ENCODE data around the gene MRPL43. TPM values are rescaled to one million over a fixed set of nuclear protein-coding genes. Genes with fewer than 3 reads are reported as not detected.

The MRPL43 gene
- 60.5 and 82.1 TPM in 2 replicates for total RNA-seq (ENCODE audit: low replicate concordance)

DNA sequence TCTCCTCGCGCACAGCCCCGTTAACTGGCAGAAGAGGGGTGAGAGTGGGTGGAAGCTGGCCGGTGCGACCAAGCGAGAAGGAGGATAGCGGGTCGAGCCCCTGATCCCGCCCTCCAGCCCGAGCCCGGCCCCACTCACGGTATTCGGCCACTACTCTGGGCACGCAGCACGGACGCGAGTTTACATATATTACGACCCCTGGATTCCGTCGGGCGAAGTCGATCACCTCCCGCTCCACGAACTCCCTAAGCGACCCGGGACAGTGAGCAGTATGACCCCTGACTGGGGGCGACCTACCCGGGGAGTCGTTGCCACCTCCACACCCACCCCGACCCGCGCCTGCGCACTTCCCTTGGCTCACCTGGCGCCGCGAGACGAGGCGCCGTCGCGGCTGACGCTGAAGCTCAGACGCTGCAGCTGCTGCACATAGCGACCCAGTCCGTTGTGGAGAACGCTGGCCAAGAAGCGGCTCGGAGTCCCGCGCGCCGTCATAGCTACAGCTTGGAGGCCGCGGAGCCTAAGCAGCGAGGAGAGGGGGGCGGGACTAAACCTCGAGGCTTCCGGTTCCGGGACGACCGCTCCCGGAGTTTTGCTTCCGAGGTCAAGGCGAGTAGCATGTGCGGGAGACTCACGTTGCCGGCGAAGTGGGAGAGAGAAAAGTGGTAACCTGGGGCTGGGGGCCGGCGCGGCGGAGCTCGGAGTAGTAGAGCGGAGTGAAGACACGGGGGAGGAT, at the start of gene MRPL43, which contains the start of gene TWNK:
TSS of gene MRPL43 (minus strand) at position 546 of the 733 bp plus-strand sequence. CDS start at position 492, 54 bp downstream.
TSS of gene TWNK (plus strand) at position 592 of the 733 bp plus-strand sequence. CDS start 668 bp downstream, outside the sequence.

DNA sequence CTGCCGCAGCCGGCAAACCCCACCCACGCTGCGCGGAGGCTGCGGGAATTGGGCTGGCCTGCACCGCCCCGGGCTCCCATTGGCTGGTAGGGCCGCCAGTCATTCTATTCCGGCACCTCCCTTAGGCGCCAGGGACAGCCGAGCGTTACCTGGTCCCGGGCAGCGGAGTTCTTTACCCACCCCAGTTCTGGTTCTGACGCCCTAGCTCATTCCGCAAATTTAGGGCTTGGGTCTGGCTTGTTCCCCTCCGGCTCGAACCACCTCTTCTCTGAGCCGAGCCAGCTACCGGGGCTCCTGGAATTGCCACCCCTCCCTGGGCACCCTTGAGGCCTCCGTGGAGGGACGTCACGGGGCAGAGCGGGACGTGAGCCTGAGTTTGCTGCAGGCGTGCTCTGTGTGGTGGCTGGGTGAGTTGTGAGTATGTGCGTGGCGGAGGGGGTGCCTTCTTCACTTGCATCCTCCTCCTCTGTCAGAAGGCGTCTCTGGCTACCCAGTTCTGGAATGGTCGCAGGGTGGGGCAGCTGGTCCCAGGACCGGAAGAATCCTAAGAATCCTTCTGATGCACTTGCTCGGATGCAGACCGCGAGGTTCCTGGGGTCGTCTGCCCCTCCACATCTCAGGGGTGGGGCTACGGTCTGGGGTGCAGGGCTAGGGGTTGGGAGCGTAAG, 44.0 kb upstream of the MRPL43 start, which contains the start of the genes PDZD7 and SFXN3:
TSS of gene PDZD7 (minus strand) at position 2 of the 668 bp plus-strand sequence. CDS start 910 bp downstream, outside the sequence.
TSS of gene SFXN3 (plus strand) at position 107 of the 668 bp plus-strand sequence. CDS start 3,461 bp downstream, outside the sequence.

DNA sequence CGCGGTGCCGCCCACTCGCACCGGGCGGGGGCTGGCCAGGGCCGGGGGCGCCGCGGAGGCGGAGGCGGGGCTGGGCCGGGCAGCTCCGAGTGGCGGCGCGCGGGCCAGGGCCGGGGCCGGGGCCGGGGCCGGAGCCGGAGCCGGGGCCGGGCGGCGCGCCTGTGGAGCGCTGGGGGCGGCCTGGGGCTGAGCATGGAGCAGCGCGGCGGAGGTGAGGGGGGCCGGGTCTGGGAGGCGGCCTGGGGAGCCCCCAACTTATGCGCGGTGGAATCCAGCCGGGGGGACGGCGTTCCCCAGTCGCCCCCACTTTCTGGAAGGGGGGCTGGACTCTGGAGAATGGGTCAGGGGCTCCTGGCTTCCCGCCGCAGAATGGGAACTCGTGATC, 12.4 kb upstream of the MRPL43 start, which contains the start of gene LZTS2:
TSS of gene LZTS2 (plus strand) at position 67 of the 385 bp plus-strand sequence. CDS start 2,731 bp downstream, outside the sequence.

DNA sequence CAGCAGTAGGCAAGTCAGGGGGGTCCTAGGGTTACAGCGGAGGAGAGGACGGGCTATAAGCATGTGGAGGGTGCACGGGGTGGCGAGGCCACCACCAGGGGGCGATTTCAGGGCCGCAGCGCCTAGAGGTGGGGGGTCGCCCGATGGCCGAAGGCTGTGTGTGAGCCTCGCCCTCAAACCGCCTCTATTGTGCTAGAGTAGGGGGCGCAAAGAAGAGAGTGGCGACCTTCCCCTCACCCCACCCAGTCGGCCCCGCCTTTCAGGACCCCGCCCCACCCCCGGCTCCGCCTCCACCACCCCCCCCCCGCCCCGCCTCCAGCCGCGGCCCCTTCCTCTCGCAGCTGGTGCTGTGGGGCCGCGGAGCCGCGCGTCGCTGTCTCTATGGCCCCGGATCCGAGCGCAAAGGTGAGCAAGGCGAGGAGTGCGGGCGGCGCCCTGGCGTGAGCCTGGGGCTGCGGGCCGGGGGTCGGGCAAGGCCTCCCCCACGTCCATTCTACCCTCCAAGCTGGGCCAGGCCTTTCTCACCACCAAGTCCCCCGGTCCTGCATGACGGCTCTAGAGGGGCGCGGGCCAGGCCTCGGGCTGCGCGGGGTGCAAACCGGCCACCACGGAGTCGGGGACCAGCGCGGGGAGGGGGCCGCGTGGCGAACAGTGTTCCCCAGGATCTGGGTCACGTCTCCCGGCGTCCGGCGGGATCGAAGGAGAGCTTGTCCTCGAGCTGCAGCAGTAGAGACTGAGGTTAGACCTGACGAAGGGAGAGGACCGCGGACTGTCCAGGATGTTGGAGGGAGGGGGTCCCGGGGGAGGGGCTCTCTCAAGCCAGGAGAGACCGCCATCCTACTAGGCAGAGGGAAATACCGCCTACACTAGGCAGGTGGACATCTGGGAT, 17.9 kb downstream of the MRPL43 start, which contains the start of gene SEMA4G:
TSS of gene SEMA4G (plus strand) at position 318 of the 889 bp plus-strand sequence. CDS start 3,409 bp downstream, outside the sequence.

Other genes with a start within 250 kb of the MRPL43 start
- gene PAX2, start 241.9 kb downstream of the MRPL43 start, total RNA-seq (ENCODE audit: low replicate concordance) = not detected in 2 replicates
- 13.1 and 21.0 TPM in 2 replicates for gene SLF2, start 74.5 kb downstream of the MRPL43 start, total RNA-seq (ENCODE audit: low replicate concordance)
- 0.47 and 0.53 TPM in 2 replicates for gene SEMA4G, start 18.0 kb downstream of the MRPL43 start, total RNA-seq (ENCODE audit: low replicate concordance)
- 5.0 and 5.9 TPM in 2 replicates for gene TWNK, start within 50 bp of the MRPL43 start, total RNA-seq (ENCODE audit: low replicate concordance)
- 37.4 and 54.3 TPM in 2 replicates for gene LZTS2, start 12.3 kb upstream of the MRPL43 start, total RNA-seq (ENCODE audit: low replicate concordance)
- 2.0 and 2.7 TPM in 2 replicates for gene PDZD7, start 43.6 kb upstream of the MRPL43 start, total RNA-seq (ENCODE audit: low replicate concordance)
- gene SFXN3, start 43.7 kb upstream of the MRPL43 start, total RNA-seq (ENCODE audit: low replicate concordance) = 57.1 and 104 TPM in 2 replicates
- gene KAZALD1, start 74.5 kb upstream of the MRPL43 start, total RNA-seq (ENCODE audit: low replicate concordance) = 4.0 and 25.4 TPM in 2 replicates
- gene TLX1, start 143.8 kb upstream of the MRPL43 start, total RNA-seq (ENCODE audit: low replicate concordance) = not detected in 2 replicates
- not detected in 2 replicates for gene LBX1, start 242.0 kb upstream of the MRPL43 start, total RNA-seq (ENCODE audit: low replicate concordance)